Adrenal gland (tissue), 12 donors: ENCODE data around the gene GPX5. TPM values are rescaled to one million over a fixed set of nuclear protein-coding genes. Genes with fewer than 3 reads are reported as not detected.

Source experiments
- DNase-seq, 7 donors: peaks; one replicate each; pipeline ENCODE4 v3.0.0-alpha.2; 2019 to 2020
- H3K27ac ChIP-seq, 5 donors: fragments of 200-600 bp; sonication (generic) in 4 of 5; 1 replicate in 3 of 5; 2 replicates in 2 of 5; pipeline versions ENCODE4 v1.5.1 to v1.8.0; 2016 to 2020; ENCODE audit warnings: mild to moderate bottlenecking in 1 of 5
- H3K27me3 ChIP-seq: fragments of 200-600 bp; 2 replicates; pipeline ENCODE4 v1.8.0; 2021
- H3K36me3 ChIP-seq, 2 donors: fragments of 200-600 bp; replicated peaks in 1 of 2; 1 replicate in 1 of 2; 2 replicates in 1 of 2; pipeline versions ENCODE4 v1.5.1 to v1.8.0; 2018 to 2022
- H3K4me1 ChIP-seq, 2 donors: fragments of 200-600 bp; replicated peaks in 1 of 2; 1 replicate in 1 of 2; 2 replicates in 1 of 2; pipeline versions ENCODE4 v1.5.1 to v1.8.0; 2018 to 2021
- H3K4me3 ChIP-seq, 4 donors: fragments of 200-600 bp; sonication (generic) in 3 of 4; one replicate each; pipeline ENCODE4 v1.5.1; 2016 to 2018
- H3K9me3 ChIP-seq, 3 donors: fragments of 200-600 bp; sonication (generic) in 1 of 3; replicated peaks in 1 of 3; 1 replicate in 2 of 3; 2 replicates in 1 of 3; pipeline versions ENCODE4 v1.5.1 to v1.8.0; 2016 to 2021
- CTCF ChIP-seq, 6 experiments: fragments of 450-650 bp in 4 of 6; fragments of 200-600 bp in 2 of 6; sonication (generic) in 1 of 6; IDR thresholded peaks; 1 replicate in 5 of 6; 2 replicates in 1 of 6; pipeline versions ENCODE4 v1.5.1 to v1.8.0; 2016 to 2021; ENCODE audit warnings: antibody characterized with exemption in 6 of 6, mild to moderate bottlenecking in 2 of 6, moderate library complexity in 1 of 6
- POLR2A ChIP-seq, 2 donors: fragments of 450-650 bp; IDR thresholded peaks; one replicate each; pipeline ENCODE4 v1.6.1; 2017; ENCODE audit warnings: antibody characterized with exemption in 2 of 2, mild to moderate bottlenecking in 2 of 2, moderate library complexity in 1 of 2
- WGBS, 4 donors: extraction: QIAGEN DNeasy Blood & Tissue Kit in 2 of 4; methylation state at CpG; one replicate each; pipeline versions ENCODE4 v1.1.5 to v1.1.7; 2013 to 2017; 5-methylcytosine and 5-hydroxymethylcytosine counted together
- intact Hi-C, 2 donors: fragments of 100-400 bp; cut with DNase I; formaldehyde crosslinking; loops; one replicate each; pipeline versions ENCODE4 v1.14.1 to v1.15.0; 2022 to 2023
- polyA plus RNA-seq, 3 donors: library from polyadenylated mRNA; stranded (reverse); fragments of 200-250 nt in 2 of 3; fragments of 350-450 nt in 1 of 3; fragmentation: Illumina TruSeq in 1 of 3; extraction: RNeasy Lipid Tissue Mini Kit (QIAGEN cat#74804) in 1 of 3; gene quantifications; one replicate each; pipeline ENCODE4 v1.2.3, GENCODE V29; 2013 to 2014
- total RNA-seq, 9 donors: library from RNA; depleted of rRNA in 4 of 9; stranded (reverse); fragments of >200 nt in 4 of 9; fragments of 120-200 nt in 1 of 9; fragmentation: NEBNext Ultra II Directional in 1 of 9; extraction: Animal tissue kit (Norgen Biotek cat#: 25700) in 1 of 9; gene quantifications; one replicate each; pipeline versions ENCODE4 v1.1.0 to v1.2.4, GENCODE V29; 2013 to 2023
- donor health status: healthy with polysubstance abuse.
- donor health status: Bipolar disorder and iron deficiency.
- donor health status: DM: yes; HTN: yes; CAD: no.
- donor health status: DM: no; HTN: no; CAD: no.
- donor health status: DM: no; HTN: no; CAD: no.
- donor health status: DM: yes; HTN: yes; CAD: no.

Gene GPX5
- total and polyA plus RNA-seq, 12 donors: not detected

GRCh38 chr6:28517964-28518363 is 7.7 kb upstream of the GPX5 start:
- WGBS, 4 donors: 85 to 94% (median 87%) methylated on average over 2 of the region's 2 CpGs
- Histone ChIP-seq H3K27ac (no peak overlapping the region), H3K9me3 (no peaks in the 10 kb centered on the region), H3K4me3 (no peak overlapping the region), H3K27me3 (peaks cover 3% of the 10 kb centered on the region), H3K4me1 (no peaks in the 10 kb centered on the region), H3K36me3 (no peaks in the 10 kb centered on the region)
- intact Hi-C loops: no loop called here
- DNase-seq: no peak
- TF ChIP-seq CTCF (IDR thresholded peaks at IDR 0.05) (no peak), POLR2A (IDR thresholded peaks at IDR 0.05) (no peak)

- Histone ChIP-seq H3K9me3 (no peaks in the 10 kb centered on the region), H3K36me3 (no peaks in the 10 kb centered on the region), H3K27me3 (peaks cover 9% of the 10 kb centered on the region), H3K4me1 (no peaks in the 10 kb centered on the region), H3K27ac (no peak overlapping the region), H3K4me3 (no peak overlapping the region)
- no peak for TF ChIP-seq POLR2A (IDR thresholded peaks at IDR 0.05)
- no peak for TF ChIP-seq CTCF (IDR thresholded peaks at IDR 0.05)
- no peak for DNase-seq
- intact Hi-C loops: no loop called here
Measured at GRCh38 chr6:28522594-28523240, 3.0 kb upstream of the GPX5 start.

- TF ChIP-seq CTCF (IDR thresholded peaks at IDR 0.05): no peak
- Histone ChIP-seq H3K4me3 (no peak overlapping the region), H3K4me1 (no peaks in the 10 kb centered on the region), H3K27ac (no peak overlapping the region), H3K36me3 (no peaks in the 10 kb centered on the region), H3K9me3 (no peaks in the 10 kb centered on the region), H3K27me3 (peaks cover 9% of the 10 kb centered on the region)
- intact Hi-C loops: no loop called here
- no peak for DNase-seq
- 46 to 57% (median 49%) methylated on average over 3 of the region's 3 CpGs for WGBS, 4 donors
Measured at GRCh38 chr6:28523241-28523622, 2.4 kb upstream of the GPX5 start.

GRCh38 chr6:28530777-28531176 is 5.1 kb downstream of the GPX5 start:
- no peak for TF ChIP-seq CTCF (IDR thresholded peaks at IDR 0.05)
- no peak for TF ChIP-seq POLR2A (IDR thresholded peaks at IDR 0.05)
- intact Hi-C loops: no loop called here
- Histone ChIP-seq H3K4me1 (no peaks in the 10 kb centered on the region), H3K4me3 (no peak overlapping the region), H3K36me3 (no peaks in the 10 kb centered on the region), H3K9me3 (no peaks in the 10 kb centered on the region), H3K27me3 (peaks cover 5% of the 10 kb centered on the region), H3K27ac (no peak overlapping the region)
- WGBS, 4 donors: 0 to 18% (median 5%) methylated on average over 1 of the region's 1 CpG
- DNase-seq: no peak
